ENCODE measurements around the gene SMYD2. TPM values are rescaled to one million over a fixed set of nuclear protein-coding genes. Genes with fewer than 3 reads are reported as not detected.

The SMYD2 gene
- total RNA-seq, 2 donors from 2014 or later = 18.4 to 18.5 TPM

- Histone ChIP-seq H3K4me1 (no peaks in the 10 kb centered on the region), H3K4me3 (no peak overlapping the region), H3K36me3 (replicated peaks in 1 of 2; ENCODE audit: insufficient read depth in 1 of 2, low read depth in 2 of 2) (no peaks in the 10 kb centered on the region), H3K27me3 (no peaks in the 10 kb centered on the region), H3K9me3 (no peaks in the 10 kb centered on the region), H3K27ac (no peak overlapping the region)
- no peak for ATAC-seq
- TF ChIP-seq CTCF (IDR thresholded peaks at IDR 0.05) = no peak
- TF ChIP-seq POLR2A (IDR thresholded peaks at IDR 0.05) = no peak
- WGBS, 2 donors = 88 to 93% methylated on average over 5 of the region's 5 CpGs
- DNase-seq = no peak
- intact Hi-C loops (cut with DNase I) = no loop called here
Measured at GRCh38 chr1:214321705-214322453, 40.9 kb downstream of the SMYD2 start.

- intact Hi-C loops (cut with DNase I) = loop anchor here (5.0 kb wide), 2 partner anchors 63 to 113 kb away; no protein-coding TSS in a partner anchor
- WGBS, 2 donors = 87 to 98% methylated on average over 8 of the region's 8 CpGs
- no peak for ATAC-seq
Measured at GRCh38 chr1:214324896-214325800, 44.2 kb downstream of the SMYD2 start.

GRCh38 chr1:214326406-214326805 is 45.4 kb downstream of the SMYD2 start:
- Histone ChIP-seq H3K27ac (no peak overlapping the region), H3K4me1 (no peaks in the 10 kb centered on the region), H3K4me3 (no peak overlapping the region), H3K9me3 (no peaks in the 10 kb centered on the region), H3K27me3 (no peaks in the 10 kb centered on the region), H3K36me3 (replicated peaks in 1 of 2; ENCODE audit: insufficient read depth in 1 of 2, low read depth in 2 of 2) (no peaks in the 10 kb centered on the region)
- DNase-seq (peak in 2 of 4 donors; percentile 21 to 33), ATAC-seq (no peak)
- intact Hi-C loops (cut with DNase I) = loop anchor here (5.0 kb wide), 2 partner anchors 64 to 114 kb away; no protein-coding TSS in a partner anchor
- 56 to 79% methylated on average over 5 of the region's 5 CpGs for WGBS, 2 donors
- TF ChIP-seq POLR2A (IDR thresholded peaks at IDR 0.05) = no peak
- TF ChIP-seq CTCF (IDR thresholded peaks at IDR 0.05) = no peak

More at GRCh38 chr1:214324896-214325800, 44.2 kb downstream of the SMYD2 start:
- no peak overlapping the region for H3K27ac ChIP-seq
- H3K4me1 ChIP-seq = no peaks in the 10 kb centered on the region
- no peaks in the 10 kb centered on the region for H3K27me3 ChIP-seq
- no peaks in the 10 kb centered on the region for H3K36me3 ChIP-seq (replicated peaks in 1 of 2; ENCODE audit: insufficient read depth in 1 of 2, low read depth in 2 of 2)
- no peak for DNase-seq
- H3K9me3 ChIP-seq = no peaks in the 10 kb centered on the region
- no peak for TF ChIP-seq CTCF (IDR thresholded peaks at IDR 0.05)
- no peak for TF ChIP-seq POLR2A (IDR thresholded peaks at IDR 0.05)
- H3K4me3 ChIP-seq = no peak overlapping the region

- Histone ChIP-seq H3K9me3 (no peaks in the 10 kb centered on the region), H3K27ac (no peak overlapping the region), H3K27me3 (no peaks in the 10 kb centered on the region), H3K4me1 (no peaks in the 10 kb centered on the region), H3K4me3 (no peak overlapping the region), H3K36me3 (replicated peaks in 1 of 2; ENCODE audit: insufficient read depth in 1 of 2, low read depth in 2 of 2) (no peaks in the 10 kb centered on the region)
- 50 to 67% methylated on average over 1 of the region's 1 CpG for WGBS, 2 donors
- no peak for ATAC-seq
- TF ChIP-seq CTCF (IDR thresholded peaks at IDR 0.05) (no peak), POLR2A (IDR thresholded peaks at IDR 0.05) (no peak)
- intact Hi-C loops (cut with DNase I) = loop anchor here (5.0 kb wide), 2 partner anchors 65 to 115 kb away; no protein-coding TSS in a partner anchor
- no peak for DNase-seq
Measured at GRCh38 chr1:214327514-214327913, 46.6 kb downstream of the SMYD2 start.

Measured in body of pancreas (tissue), 4 donors.